ENCODE data around the gene ARFRP1. TPM values are rescaled to one million over a fixed set of nuclear protein-coding genes. Genes with fewer than 3 reads are reported as not detected.

The ARFRP1 gene
- total and polyA plus RNA-seq, 2 of the 13 experiments (the other 11 are each of a cell fraction or from before 2014, with no cell fraction given), result 32.0 to 51.1 TPM

GRCh38 chr20:63678667-63679465, 28.9 kb downstream of the ARFRP1 start (continued):
- TF ChIP-seq STAT6 (CRISPR knock-in tag; IDR thresholded peaks at IDR 0.05; ENCODE audit: borderline replicate concordance) (no peak), ISX (CRISPR knock-in tag; conservative IDR thresholded peaks at IDR 0.05) (no peak)

GRCh38 chr20:63678071-63678470, 29.7 kb downstream of the ARFRP1 start:
- peaks cover 22 to 31% of the 10 kb centered on the region in 2 experiments; a peak in 4 of 5 replicates for H3K36me3 ChIP-seq (replicated peaks in 1 of 2; ENCODE audit: control insufficient read depth in 1 of 2, insufficient read depth in 2 of 2, low read length in 2 of 2)
- H3K4me2 ChIP-seq (ENCODE audit: low read depth, low read length), result no peak overlapping the region
- TF ChIP-seq ZNF703 (CRISPR knock-in tag; IDR thresholded peaks at IDR 0.05; ENCODE audit: borderline replicate concordance) (no peak), ZNF20 (CRISPR knock-in tag; IDR thresholded peaks at IDR 0.05) (no peak)
- FAIRE-seq (no peak), ATAC-seq (no peak), DNase-seq (ENCODE audit: low spot score) (no peak)
- H3K9ac ChIP-seq (ENCODE audit: insufficient read depth, low read depth, low read length), result no peak overlapping the region
- H3K4me3 ChIP-seq (replicated peaks in 1 of 3; ENCODE audit: insufficient read depth in 1 of 3, low read depth in 2 of 3, low read length in 3 of 3), result no peak overlapping the region
- in situ Hi-C loops (cut with HindIII; ENCODE audit: extremely low pct_ligation_motif_present, low pct_unique_long_range_greater_than_20kb), result no loop called here
- ChIA-PET CTCF (ENCODE audit: low intra/inter-chr PET ratio, low total read pairs) (no interaction called here), POLR2A (no interaction called here)
- intact Hi-C loops (cut with micrococcal nuclease; ENCODE audit: unreplicated experiment), result no loop called here
- H3K4me1 ChIP-seq (ENCODE audit: insufficient read depth, low read length), result peaks cover 7% of the 10 kb centered on the region
- H3K9me3 ChIP-seq (ENCODE audit: low read length), result no peaks in the 10 kb centered on the region
- H4K20me1 ChIP-seq (ENCODE audit: insufficient read depth, low read length), result no peaks in the 10 kb centered on the region
- 91% methylated on average over 13 of the region's 13 CpGs for WGBS (ENCODE audit: low lambda C conversion rate)
- BruUV-seq (replicated peaks), result no TSS peak
- H3K79me2 ChIP-seq (ENCODE audit: insufficient read depth, low read length), result no peaks in the 10 kb centered on the region
- H3K27ac ChIP-seq (ENCODE audit: extremely low read length, insufficient read depth, low read length), result no peak overlapping the region
- no peak overlapping the region for H2AFZ ChIP-seq (ENCODE audit: low read length)
- H3K27me3 ChIP-seq (ENCODE audit: control insufficient read depth in 1 of 2, insufficient read depth in 2 of 2, low read length in 2 of 2), result no peaks in the 10 kb centered on the region
